Cerebellar nuclear complex (tissue), 1 donor: ENCODE measurements around the gene CD151.

Experiments
- DNase-seq, 2 experiments: peaks; one replicate each; lab custom pipeline; 2025; lab: John Stamatoyannopoulos, UW

The CD151 gene

GRCh38 chr11:871472-871871 is 38.7 kb downstream of the CD151 start:
- DNase-seq = no peak

- no peak for DNase-seq
These were observed 40.0 kb downstream of the CD151 start for GRCh38 chr11:872799-873198.

GRCh38 chr11:873706-874105 is 41.0 kb downstream of the CD151 start:
- DNase-seq = no peak

GRCh38 chr11:875203-875602 is 42.5 kb downstream of the CD151 start:
- DNase-seq = no peak

GRCh38 chr11:875769-876301 is 43.1 kb downstream of the CD151 start:
- no peak for DNase-seq

GRCh38 chr11:876545-876944 is 43.8 kb downstream of the CD151 start:
- DNase-seq = peak; percentile 50 to 76

- no peak for DNase-seq
These were observed 44.8 kb downstream of the CD151 start for GRCh38 chr11:877565-877964.

GRCh38 chr11:880447-880846 is 47.7 kb downstream of the CD151 start:
- DNase-seq = no peak

GRCh38 chr11:882596-882995 is 49.8 kb downstream of the CD151 start:
- no peak for DNase-seq

- DNase-seq = no peak
These were observed 50.8 kb downstream of the CD151 start for GRCh38 chr11:883527-883926.

- DNase-seq = no peak
These were observed 51.9 kb downstream of the CD151 start for GRCh38 chr11:884578-885070.

- DNase-seq = no peak
These were observed 53.8 kb downstream of the CD151 start for GRCh38 chr11:886568-886967.

GRCh38 chr11:887589-887988 is 54.8 kb downstream of the CD151 start:
- DNase-seq = no peak
